IMR-90 (cell line): ENCODE results near the gene CES2. TPM values are rescaled to one million over a fixed set of nuclear protein-coding genes. Genes with fewer than 3 reads are reported as not detected.

ENCODE experiments used
- ATAC-seq: fragments of 200-7000 bp; cut with Tn5 transposase; 2 replicates; pipeline ENCODE4 v1.9.1; 2020; ENCODE audit warnings: low read depth, mild to moderate bottlenecking, moderate library complexity
- BruUV-seq: library from RNA; stranded (reverse); fragments of 400-500 nt; replicated peaks from 2 replicates; lab custom pipeline; 2021; lab: Mats Ljungman, UMichigan
- CTCF ChIA-PET: fragments of 300-600 bp; formaldehyde crosslinking; extraction: SDS; loops from one replicate; lab custom pipeline; 2021; ENCODE audit warnings: antibody characterized with exemption; lab: Yijun Ruan, JAX
- POLR2A ChIA-PET: fragments of 300-600 bp; sonication (Branson Sonifier 250); formaldehyde crosslinking; loops from one replicate; lab custom pipeline; 2022; ENCODE audit warnings: antibody characterized with exemption; ENCODE audit not compliant: unreplicated experiment; lab: Charles Lee
- DNase-seq: peaks from one replicate; pipeline ENCODE4 v3.0.0; 2013
- H2AFZ ChIP-seq: replicated peaks from 2 replicates; pipeline ENCODE3; 2013; ENCODE audit warnings: low read length, mild to moderate bottlenecking; ENCODE audit not compliant: poor library complexity
- H2AK5ac ChIP-seq: 2 replicates; pipeline ENCODE4 v1.6.1; 2013; ENCODE audit warnings: low read depth, low read length, inconsistent platforms
- H2AK9ac ChIP-seq: replicated peaks from 2 replicates; pipeline ENCODE3; 2013; ENCODE audit warnings: mild to moderate bottlenecking, low read depth, low read length, moderate library complexity; ENCODE audit not compliant: poor library complexity
- H2BK120ac ChIP-seq: 2 replicates; pipeline ENCODE4 v1.6.1; 2013; ENCODE audit warnings: low read depth, low read length, inconsistent platforms
- H2BK15ac ChIP-seq: 3 replicates; pipeline ENCODE4 v1.6.1; 2013; ENCODE audit warnings: low read depth, low read length, inconsistent platforms
- H2BK20ac ChIP-seq: 2 replicates; pipeline ENCODE4 v1.6.1; 2013; ENCODE audit warnings: low read depth, mild to moderate bottlenecking, inconsistent platforms, low read length, moderate library complexity
- H2BK5ac ChIP-seq: 2 replicates; pipeline ENCODE4 v1.6.1; 2013; ENCODE audit warnings: mild to moderate bottlenecking, low read depth, low read length, inconsistent platforms; ENCODE audit not compliant: poor library complexity, severe bottlenecking
- H3K14ac ChIP-seq: replicated peaks from 2 replicates; pipeline ENCODE4 v1.6.1; 2013; ENCODE audit warnings: low read depth, low read length, inconsistent platforms
- H3K18ac ChIP-seq: 2 replicates; pipeline ENCODE4 v1.6.1; 2013; ENCODE audit warnings: low read depth, low read length, control low read depth
- H3K23ac ChIP-seq: 2 replicates; pipeline ENCODE4 v1.6.1; 2013; ENCODE audit warnings: low read depth, low read length, inconsistent platforms
- H3K27ac ChIP-seq: 2 replicates; pipeline ENCODE4 v1.5.1; 2013; ENCODE audit warnings: mild to moderate bottlenecking, control low read depth, low read length; ENCODE audit not compliant: insufficient read depth
- H3K27me3 ChIP-seq: 2 replicates; pipeline ENCODE4 v1.6.1; 2013; ENCODE audit warnings: low read length; ENCODE audit not compliant: control insufficient read depth, insufficient read depth
- H3K36me3 ChIP-seq: 2 replicates; pipeline ENCODE4 v1.6.1; 2013; ENCODE audit warnings: low read length, mixed read lengths; ENCODE audit not compliant: control insufficient read depth, insufficient read depth
- H3K4ac ChIP-seq: 2 replicates; pipeline ENCODE4 v1.6.1; 2013; ENCODE audit warnings: low read depth, low read length, inconsistent platforms
- H3K4me1 ChIP-seq: 2 replicates; pipeline ENCODE4 v1.6.1; 2013; ENCODE audit warnings: low read length, mixed read lengths; ENCODE audit not compliant: control insufficient read depth, insufficient read depth
- H3K4me2 ChIP-seq: 2 replicates; pipeline ENCODE4 v1.6.1; 2013; ENCODE audit warnings: low read depth, mild to moderate bottlenecking, control low read depth, low read length, moderate library complexity
- H3K4me3 ChIP-seq: 2 replicates; pipeline ENCODE4 v1.5.1; 2013; ENCODE audit warnings: low read depth, mild to moderate bottlenecking, control low read depth, low read length, moderate library complexity; ENCODE audit not compliant: insufficient read depth
- H3K56ac ChIP-seq: 2 replicates; pipeline ENCODE4 v1.6.1; 2013; ENCODE audit warnings: low read length, inconsistent platforms; ENCODE audit not compliant: insufficient read depth; ENCODE audit errors: extremely low read depth
- H3K79me1 ChIP-seq, 2 experiments: 2 replicates each; pipeline ENCODE4 v1.6.1; 2013; ENCODE audit warnings: low read length in 2 of 2, inconsistent platforms in 1 of 2, low read depth in 1 of 2
- H3K9ac ChIP-seq: 2 replicates; pipeline ENCODE4 v1.6.1; 2013; ENCODE audit warnings: low read depth, low read length, control low read depth
- H3K9me1 ChIP-seq: 2 replicates; pipeline ENCODE4 v1.6.1; 2013; ENCODE audit warnings: low read length, inconsistent platforms; ENCODE audit not compliant: insufficient read depth
- H3K9me3 ChIP-seq: 2 replicates; pipeline ENCODE4 v1.6.1; 2013; ENCODE audit warnings: low read length; ENCODE audit not compliant: control insufficient read depth, insufficient read depth
- H4K20me1 ChIP-seq: 2 replicates; pipeline ENCODE4 v1.6.1; 2013; ENCODE audit warnings: low read length, inconsistent platforms; ENCODE audit not compliant: insufficient read depth
- H4K5ac ChIP-seq: 2 replicates; pipeline ENCODE4 v1.6.1; 2013; ENCODE audit warnings: mild to moderate bottlenecking, low read depth, low read length, control low read depth
- H4K8ac ChIP-seq, 2 experiments: 2 replicates each; pipeline ENCODE4 v1.6.1; 2013; ENCODE audit warnings: low read depth in 2 of 2, low read length in 2 of 2, control low read depth in 1 of 2, inconsistent platforms in 1 of 2
- H4K91ac ChIP-seq: 2 replicates; pipeline ENCODE4 v1.6.1; 2013; ENCODE audit warnings: low read depth, low read length, inconsistent platforms; ENCODE audit not compliant: insufficient read depth
- BHLHE40 ChIP-seq: fragments of 150-350 bp; IDR thresholded peaks from 2 replicates; pipeline ENCODE4 v1.6.1; 2016; ENCODE audit warnings: mild to moderate bottlenecking, low read depth, low read length
- CEBPB ChIP-seq: IDR thresholded peaks from 2 replicates; pipeline ENCODE4 v1.6.1; 2012; ENCODE audit warnings: low read depth, low read length, improper control_type of control experiment
- CHD1 ChIP-seq: IDR thresholded peaks from 2 replicates; pipeline ENCODE4 v1.6.1; 2012; ENCODE audit warnings: low read depth, low read length, improper control_type of control experiment
- FOS ChIP-seq: fragments of 150-350 bp; IDR thresholded peaks from 2 replicates; pipeline ENCODE4 v1.6.1; 2016; ENCODE audit warnings: low read depth, low read length
- MAZ ChIP-seq: IDR thresholded peaks from 2 replicates; pipeline ENCODE4 v1.6.1; 2012; ENCODE audit warnings: low read depth, mild to moderate bottlenecking, low read length, improper control_type of control experiment, moderate library complexity, borderline replicate concordance
- MXI1 ChIP-seq: IDR thresholded peaks from 2 replicates; pipeline ENCODE4 v1.6.1; 2012; ENCODE audit warnings: low read depth, mild to moderate bottlenecking, low read length, moderate library complexity, borderline replicate concordance
- NFE2L2 ChIP-seq: fragments of 150-350 bp; IDR thresholded peaks from 2 replicates; pipeline ENCODE4 v1.6.1; 2016; ENCODE audit warnings: low read depth, mild to moderate bottlenecking, low read length
- POLR2A ChIP-seq: IDR thresholded peaks from 2 replicates; pipeline ENCODE4 v1.6.1; 2012; ENCODE audit warnings: mild to moderate bottlenecking, low read depth, low read length
- RCOR1 ChIP-seq: IDR thresholded peaks from 2 replicates; pipeline ENCODE4 v1.6.1; 2012; ENCODE audit warnings: mild to moderate bottlenecking, low read length, improper control_type of control experiment; ENCODE audit not compliant: insufficient replicate concordance
- RFX5 ChIP-seq: IDR thresholded peaks from 2 replicates; pipeline ENCODE4 v1.8.0; 2012; ENCODE audit warnings: low read depth, mild to moderate bottlenecking, low read length, moderate library complexity
- SMC3 ChIP-seq: fragments of 150-350 bp; IDR thresholded peaks from 2 replicates; pipeline ENCODE4 v1.6.1; 2016; ENCODE audit warnings: low read depth, mild to moderate bottlenecking, antibody characterized with exemption, low read length, moderate library complexity
- whole genome bisulfite sequencing, 2 experiments: methylation state at CpG; one replicate each; pipeline versions ENCODE4 v1.1.5 to v1.1.7; 2013; ENCODE audit warnings: missing lambda C conversion rate in 2 of 2; ENCODE audit not compliant: insufficient read length in 1 of 2; ENCODE audit errors: extremely low coverage in 2 of 2; 5-methylcytosine and 5-hydroxymethylcytosine counted together
- dilution Hi-C: fragments of 300-500 bp; cut with HindIII; formaldehyde crosslinking; loops from one replicate; pipeline ENCODE4 v1.14.3; 2018; ENCODE audit warnings: low sequenced_read_pairs; ENCODE audit not compliant: unreplicated experiment
- in situ Hi-C: fragments of 300-500 bp; cut with MboI; formaldehyde crosslinking; loops from 3 replicates; pipeline ENCODE4 v1.14.3; 2019; ENCODE audit warnings: low sequenced_read_pairs, inconsistent platforms, mixed read lengths
- intact Hi-C: fragments of 100-400 bp; cut with micrococcal nuclease; formaldehyde crosslinking; loops from 2 replicates; pipeline ENCODE4 v1.10.0; 2022
- polyA plus RNA-seq, 3 experiments: library from polyadenylated mRNA; depleted of rRNA; stranded (reverse); fragments of >200 nt; gene quantifications; 2 replicates each; pipeline ENCODE4 v1.2.3, GENCODE V29; 2012; ENCODE audit warnings: low replicate concordance in 1 of 3
- total RNA-seq: library from RNA; depleted of rRNA; stranded (reverse); fragments of >200 nt; gene quantifications from 2 replicates; pipeline ENCODE4 v1.2.3, GENCODE V29; 2012
- TF ChIP-seq, protein P1 (sequence below): fragments of 150-350 bp; IDR thresholded peaks from 2 replicates; pipeline ENCODE4 v1.6.1; 2016; ENCODE audit warnings: low read depth, mild to moderate bottlenecking, low read length, moderate library complexity, borderline replicate concordance
- TF ChIP-seq, protein P2 (sequence below): fragments of 150-350 bp; IDR thresholded peaks from 2 replicates; pipeline ENCODE4 v1.6.1; 2017; ENCODE audit warnings: mild to moderate bottlenecking, antibody characterized with exemption, low read length, low read depth

Gene CES2
- total and polyA plus RNA-seq, 2 of the 4 experiments (the other 2 are of a cell fraction) = 15.1 to 23.2 TPM

DNA sequence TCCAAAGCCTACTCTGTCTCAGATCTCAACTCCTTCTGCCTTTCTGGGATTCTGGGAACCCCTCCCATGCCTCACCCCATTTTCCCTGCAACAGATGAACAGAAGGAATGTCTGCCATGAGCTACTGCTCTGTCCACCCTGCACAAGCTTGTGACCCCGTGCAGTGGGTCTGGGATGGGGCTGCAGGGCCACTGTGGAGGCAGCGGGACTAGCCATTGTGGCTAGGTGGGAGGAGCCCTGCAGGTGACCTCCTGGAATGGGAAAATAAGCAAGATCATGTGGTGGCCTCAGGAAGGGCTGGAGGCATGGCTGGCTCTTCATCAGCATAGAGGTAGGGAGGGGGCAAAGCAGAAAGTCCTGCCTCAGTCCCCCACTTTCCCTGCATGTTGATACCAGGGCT lies 41.3 kb upstream of the CES2 start:
- no peaks in the 10 kb centered on the region for H3K79me1 ChIP-seq
- in situ Hi-C loops = no loop called here
- dilution Hi-C loops = no loop called here
- no peak overlapping the region for H4K91ac ChIP-seq
- intact Hi-C loops = loop anchor here (2.0 to 10.0 kb wide), 2 partner anchors 41 to 261 kb away; partner anchors contain the start of genes B3GNT9, CES2, CIAO2B and FBXL8
- H4K5ac ChIP-seq = no peak overlapping the region
- H4K8ac ChIP-seq = no peak overlapping the region
- no peak overlapping the region for H3K4ac ChIP-seq
- CTCF ChIA-PET = interaction anchor here (1.3 to 1.8 kb wide), 3 partner anchors 35 to 65 kb away, joined by 4 to 20 read pairs (median 6); no protein-coding TSS in a partner anchor
- no peak overlapping the region for H2BK15ac ChIP-seq
- WGBS, 2 experiments = 71% methylated on average over 1 of the region's 2 CpGs; no CpG with 5 or more reads in 1 of the 2 experiments
- POLR2A ChIA-PET = no interaction called here
- H4K20me1 ChIP-seq = no peaks in the 10 kb centered on the region
- no peak overlapping the region for H2AK5ac ChIP-seq
- H3K36me3 ChIP-seq = peaks cover 6% of the 10 kb centered on the region; the same call in 1 of the 2 replicates
- H3K23ac ChIP-seq = no peak overlapping the region
- TF ChIP-seq RCOR1 (no peak), CHD1 (no peak), BHLHE40 (no peak), POLR2A (no peak), SMC3 (no peak), NFE2L2 (no peak), MXI1 (no peak), CEBPB (no peak), MAZ (no peak), RFX5 (no peak), FOS (no peak)
- TF ChIP-seq, protein P1, sequence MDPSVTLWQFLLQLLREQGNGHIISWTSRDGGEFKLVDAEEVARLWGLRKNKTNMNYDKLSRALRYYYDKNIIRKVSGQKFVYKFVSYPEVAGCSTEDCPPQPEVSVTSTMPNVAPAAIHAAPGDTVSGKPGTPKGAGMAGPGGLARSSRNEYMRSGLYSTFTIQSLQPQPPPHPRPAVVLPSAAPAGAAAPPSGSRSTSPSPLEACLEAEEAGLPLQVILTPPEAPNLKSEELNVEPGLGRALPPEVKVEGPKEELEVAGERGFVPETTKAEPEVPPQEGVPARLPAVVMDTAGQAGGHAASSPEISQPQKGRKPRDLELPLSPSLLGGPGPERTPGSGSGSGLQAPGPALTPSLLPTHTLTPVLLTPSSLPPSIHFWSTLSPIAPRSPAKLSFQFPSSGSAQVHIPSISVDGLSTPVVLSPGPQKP = no peak
- TF ChIP-seq, protein P2, sequence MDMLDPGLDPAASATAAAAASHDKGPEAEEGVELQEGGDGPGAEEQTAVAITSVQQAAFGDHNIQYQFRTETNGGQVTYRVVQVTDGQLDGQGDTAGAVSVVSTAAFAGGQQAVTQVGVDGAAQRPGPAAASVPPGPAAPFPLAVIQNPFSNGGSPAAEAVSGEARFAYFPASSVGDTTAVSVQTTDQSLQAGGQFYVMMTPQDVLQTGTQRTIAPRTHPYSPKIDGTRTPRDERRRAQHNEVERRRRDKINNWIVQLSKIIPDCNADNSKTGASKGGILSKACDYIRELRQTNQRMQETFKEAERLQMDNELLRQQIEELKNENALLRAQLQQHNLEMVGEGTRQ = no peak
- no peak overlapping the region for H3K9ac ChIP-seq
- no peak for DNase-seq
- peaks cover 5% of the 10 kb centered on the region; the same call in 1 of the 2 replicates for H3K9me1 ChIP-seq
- H3K27ac ChIP-seq = no peak overlapping the region
- no peak overlapping the region for H2BK120ac ChIP-seq
- H2AK9ac ChIP-seq = peak overlapping the region; percentile 53
- no peaks in the 10 kb centered on the region for H3K9me3 ChIP-seq
- no peak overlapping the region for H2AFZ ChIP-seq
- H3K4me1 ChIP-seq = peaks cover 7% of the 10 kb centered on the region
- no peak overlapping the region for H2BK5ac ChIP-seq
- no peak overlapping the region for H3K18ac ChIP-seq
- no peak overlapping the region for H3K4me3 ChIP-seq
- H2BK20ac ChIP-seq = no peak overlapping the region
- no TSS peak for BruUV-seq
- no peak overlapping the region for H3K4me2 ChIP-seq
- no peaks in the 10 kb centered on the region for H3K27me3 ChIP-seq
- H3K56ac ChIP-seq = no peak overlapping the region
- no peak overlapping the region for H3K14ac ChIP-seq
- no peak for ATAC-seq
